Keratinocyte (primary cell): ENCODE measurements around the gene TK2.

Source experiments
- CTCF ChIP-seq, 3 experiments: IDR thresholded peaks in 1 of 3; conservative IDR thresholded peaks in 1 of 3; optimal IDR thresholded peaks in 1 of 3; 2 replicates in 2 of 3; 3 replicates in 1 of 3; pipeline versions ENCODE3 to v1.5.1; 2011; ENCODE audit warnings: low read length in 3 of 3, mild to moderate bottlenecking in 3 of 3, moderate library complexity in 2 of 3, control low read depth in 1 of 3, inconsistent platforms in 1 of 3; ENCODE audit not compliant: insufficient read depth in 2 of 3; ENCODE audit errors: extremely low read depth in 1 of 3
- EZH2 ChIP-seq: IDR thresholded peaks from one replicate; pipeline ENCODE4 v1.6.1; 2012; ENCODE audit warnings: inconsistent platforms, mild to moderate bottlenecking, low read length, moderate library complexity

GRCh38 chr16:66484453-66485213, 65.3 kb downstream of the TK2 start:
- TF ChIP-seq CTCF (optimal IDR thresholded peaks at IDR 0.05 in 1 of 3, IDR thresholded peaks at IDR 0.05 in 1 of 3, conservative IDR thresholded peaks at IDR 0.05 in 1 of 3; ENCODE audit: extremely low read depth in 1 of 3, insufficient read depth in 2 of 3, low read length in 3 of 3) (peak in 1 of 3 experiments; percentile 14), EZH2 (no peak)
